CD4-positive, alpha-beta T cell treated with Interleukin-2 at 100 ng/mL for 4 hours (primary cell): ENCODE data around the gene OR6P1.

ENCODE experiments used
- DNase-seq: peaks from one replicate; pipeline ENCODE4 v3.0.0-alpha.2; 2020; ENCODE audit warnings: low spot score

Gene OR6P1

GRCh38 chr1:158516966-158517365 lies 53.4 kb downstream of the OR6P1 start:
- DNase-seq: no peak
